Thymus (tissue), 11 donors: ENCODE data around the gene LGR6. TPM values are rescaled to one million over a fixed set of nuclear protein-coding genes. Genes with fewer than 3 reads are reported as not detected.
A peak's percentile ranks its signal among the peaks of the same experiment; 100 is the strongest.

Experiments
- DNase-seq, 9 donors: peaks; one replicate each; pipeline ENCODE4 v3.0.0-alpha.2; 2013; ENCODE audit warnings: low spot score in 9 of 9, low read depth in 6 of 9, missing footprints in 1 of 9
- H3K27ac ChIP-seq, 2 donors: one replicate each; pipeline ENCODE4 v1.5.1; 2013; ENCODE audit warnings: control low read depth in 1 of 2, low read depth in 1 of 2, low read length in 1 of 2, mild to moderate bottlenecking in 1 of 2, moderate library complexity in 1 of 2
- H3K27me3 ChIP-seq, 2 donors: one replicate each; pipeline ENCODE4 v1.5.1; 2013; ENCODE audit warnings: low read length in 1 of 2; ENCODE audit not compliant: control insufficient read depth in 2 of 2, insufficient read depth in 1 of 2
- H3K36me3 ChIP-seq, 2 donors: one replicate each; pipeline ENCODE4 v1.5.1; 2013; ENCODE audit warnings: low read length in 1 of 2, mild to moderate bottlenecking in 1 of 2, moderate library complexity in 1 of 2; ENCODE audit not compliant: control insufficient read depth in 2 of 2, insufficient read depth in 2 of 2
- H3K4me1 ChIP-seq, 2 donors: one replicate each; pipeline ENCODE4 v1.5.1; 2013; ENCODE audit warnings: low read length in 2 of 2; ENCODE audit not compliant: control insufficient read depth in 2 of 2, insufficient read depth in 2 of 2
- H3K4me3 ChIP-seq, 2 donors: one replicate each; pipeline ENCODE4 v1.5.1; 2013; ENCODE audit warnings: low read length in 2 of 2, control low read depth in 1 of 2, mild to moderate bottlenecking in 1 of 2
- H3K9me3 ChIP-seq, 2 donors: one replicate each; pipeline ENCODE4 v1.5.1; 2013; ENCODE audit warnings: low read length in 1 of 2, mild to moderate bottlenecking in 1 of 2; ENCODE audit not compliant: control insufficient read depth in 2 of 2, insufficient read depth in 1 of 2
- WGBS: extraction: QIAGEN DNeasy Blood & Tissue Kit; methylation state at CpG from one replicate; pipeline ENCODE4 v1.1.7; 2013; 5-methylcytosine and 5-hydroxymethylcytosine counted together
- polyA plus RNA-seq: library from polyadenylated mRNA; stranded (reverse); fragments of 200-250 nt; gene quantifications from one replicate; pipeline ENCODE4 v1.2.3, GENCODE V29; 2013
- total RNA-seq: library from RNA; stranded (reverse); fragments of 120-200 nt; gene quantifications from one replicate; pipeline ENCODE4 v1.2.4, GENCODE V29; 2013
- donor health status: healthy.

LGR6 gene
- total and polyA plus RNA-seq, 2 donors, result 0.05 to 1.0 TPM

- peaks cover 0 to 21% of the 10 kb centered on the region in 2 donors for H3K27me3 ChIP-seq
- H3K9me3 ChIP-seq, result no peaks in the 10 kb centered on the region
- WGBS, result 93% methylated on average over 9 of the region's 9 CpGs
- no peak overlapping the region for H3K27ac ChIP-seq
- H3K36me3 ChIP-seq, result no peaks in the 10 kb centered on the region
- H3K4me3 ChIP-seq, result no peak overlapping the region
- H3K4me1 ChIP-seq, result no peaks in the 10 kb centered on the region
- DNase-seq, result no peak
These were observed 113.1 kb downstream of the LGR6 start for GRCh38 chr1:202306535-202307345.

DNA sequence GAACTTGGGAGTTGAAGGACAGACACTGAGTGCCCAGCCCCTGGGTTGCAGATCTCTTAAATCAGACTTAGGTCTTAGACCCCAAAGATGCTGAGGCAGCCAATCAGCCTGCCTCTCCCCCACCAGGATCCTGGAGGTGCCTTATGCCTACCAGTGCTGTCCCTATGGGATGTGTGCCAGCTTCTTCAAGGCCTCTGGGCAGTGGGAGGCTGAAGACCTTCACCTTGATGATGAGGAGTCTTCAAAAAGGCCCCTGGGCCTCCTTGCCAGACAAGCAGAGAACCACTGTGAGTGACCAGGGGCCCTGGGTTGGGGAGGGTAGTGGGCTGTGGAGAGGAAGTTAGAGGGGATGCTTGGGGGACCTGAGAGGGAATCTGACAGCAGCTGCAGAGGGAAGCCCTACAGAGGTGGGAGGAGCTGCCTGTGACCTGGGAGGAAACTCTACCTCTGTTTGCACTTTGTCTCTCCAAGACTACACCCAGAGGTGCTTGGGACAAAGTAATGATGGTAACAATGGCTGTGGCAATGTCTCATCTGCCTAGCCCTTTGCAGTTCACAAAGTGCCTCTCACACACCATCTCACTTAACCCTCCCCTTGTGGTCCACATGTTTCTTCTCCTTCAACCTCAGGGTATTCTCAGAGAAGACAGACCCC lies 116.6 kb downstream of the LGR6 start:
- DNase-seq, result no peak
- H3K4me3 ChIP-seq, result no peak overlapping the region
- no peaks in the 10 kb centered on the region for H3K36me3 ChIP-seq
- peaks cover 0 to 4% of the 10 kb centered on the region in 2 donors for H3K4me1 ChIP-seq
- H3K9me3 ChIP-seq, result no peaks in the 10 kb centered on the region
- peaks cover 0 to 29% of the 10 kb centered on the region in 2 donors for H3K27me3 ChIP-seq
- H3K27ac ChIP-seq, result no peak overlapping the region

- Histone ChIP-seq H3K27ac (no peak overlapping the region), H3K36me3 (no peaks in the 10 kb centered on the region), H3K9me3 (no peaks in the 10 kb centered on the region), H3K4me1 (peaks cover 0 to 4% of the 10 kb centered on the region in 2 donors), H3K4me3 (no peak overlapping the region), H3K27me3 (peaks cover 0 to 29% of the 10 kb centered on the region in 2 donors)
- no peak for DNase-seq
- WGBS, result 98% methylated on average over 3 of the region's 3 CpGs
These were observed 117.1 kb downstream of the LGR6 start for GRCh38 chr1:202310746-202311145.

- Histone ChIP-seq H3K9me3 (no peaks in the 10 kb centered on the region), H3K36me3 (no peaks in the 10 kb centered on the region), H3K27ac (no peak overlapping the region), H3K4me1 (peaks cover 0 to 4% of the 10 kb centered on the region in 2 donors), H3K27me3 (peaks cover 0 to 25% of the 10 kb centered on the region in 2 donors), H3K4me3 (no peak overlapping the region)
- WGBS, result 13% methylated on average over 14 of the region's 14 CpGs
- no peak for DNase-seq
These were observed 118.5 kb downstream of the LGR6 start for GRCh38 chr1:202311875-202312635.

DNA sequence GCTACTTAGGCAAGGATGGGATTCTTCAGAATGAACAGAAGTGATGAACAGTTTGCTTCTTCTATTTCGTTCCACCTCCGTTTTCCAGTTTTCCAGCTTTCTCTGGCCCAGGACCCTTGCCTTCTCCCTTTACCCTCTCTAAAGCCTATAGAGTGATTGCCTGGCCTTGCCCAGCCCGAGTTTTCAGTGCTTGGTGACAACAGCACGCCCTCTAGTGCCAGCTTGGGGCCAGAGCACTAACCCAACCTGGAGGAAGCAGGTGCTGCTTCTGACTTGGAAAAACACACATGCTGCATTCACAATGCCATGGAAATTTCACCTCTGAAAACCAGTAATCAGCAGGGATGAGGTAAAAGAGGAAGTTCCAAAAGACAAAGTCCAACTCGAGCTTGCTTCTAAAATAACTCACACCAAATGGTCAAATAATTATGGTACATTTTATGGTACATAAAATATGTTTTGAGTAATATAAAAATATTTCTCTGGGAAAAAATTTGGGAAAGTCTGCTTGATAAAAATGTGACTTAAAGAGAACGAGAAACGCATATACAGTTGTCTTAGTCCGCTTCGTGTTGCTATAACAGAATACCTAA lies 122.1 kb downstream of the LGR6 start:
- no peak overlapping the region for H3K27ac ChIP-seq
- WGBS, result 29% methylated on average over 9 of the region's 9 CpGs
- H3K9me3 ChIP-seq, result no peaks in the 10 kb centered on the region
- H3K4me3 ChIP-seq, result no peak overlapping the region
- peak; percentile 41 to 85 (median 66) for DNase-seq
- no peaks in the 10 kb centered on the region for H3K36me3 ChIP-seq
- peaks cover 0 to 19% of the 10 kb centered on the region in 2 donors for H3K27me3 ChIP-seq
- peaks cover 0 to 4% of the 10 kb centered on the region in 2 donors for H3K4me1 ChIP-seq

DNA sequence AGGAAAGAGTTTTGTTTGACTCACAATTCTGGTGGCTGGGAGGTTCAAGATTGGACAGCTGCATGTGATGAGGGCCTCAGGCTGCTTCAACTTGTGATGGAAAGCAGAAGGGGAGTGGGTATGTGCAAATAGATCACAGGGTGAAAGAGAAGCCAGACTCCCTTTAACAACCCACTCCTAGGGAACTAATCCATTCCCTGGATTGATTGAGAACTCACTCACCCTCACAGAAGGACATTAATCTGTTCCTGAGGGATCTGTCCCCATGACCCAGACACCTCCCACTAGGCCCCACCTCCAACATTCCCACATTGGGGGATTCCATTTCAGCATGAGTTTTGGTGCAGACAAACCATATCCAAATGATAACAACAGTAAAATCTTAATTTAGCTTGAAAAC lies 122.6 kb downstream of the LGR6 start:
- Histone ChIP-seq H3K4me1 (peaks cover 0 to 4% of the 10 kb centered on the region in 2 donors), H3K27me3 (peaks cover 0 to 19% of the 10 kb centered on the region in 2 donors), H3K36me3 (no peaks in the 10 kb centered on the region), H3K9me3 (no peaks in the 10 kb centered on the region), H3K27ac (no peak overlapping the region), H3K4me3 (no peak overlapping the region)
- no peak for DNase-seq

GRCh38 chr1:202317941-202318925 lies 124.6 kb downstream of the LGR6 start:
- no peak overlapping the region for H3K4me3 ChIP-seq
- H3K4me1 ChIP-seq, result no peaks in the 10 kb centered on the region
- 97% methylated on average over 52 of the region's 52 CpGs for WGBS
- H3K27ac ChIP-seq, result no peak overlapping the region
- H3K27me3 ChIP-seq, result peaks cover 0 to 9% of the 10 kb centered on the region in 2 donors
- H3K9me3 ChIP-seq, result no peaks in the 10 kb centered on the region
- DNase-seq, result no peak
- no peaks in the 10 kb centered on the region for H3K36me3 ChIP-seq

DNA sequence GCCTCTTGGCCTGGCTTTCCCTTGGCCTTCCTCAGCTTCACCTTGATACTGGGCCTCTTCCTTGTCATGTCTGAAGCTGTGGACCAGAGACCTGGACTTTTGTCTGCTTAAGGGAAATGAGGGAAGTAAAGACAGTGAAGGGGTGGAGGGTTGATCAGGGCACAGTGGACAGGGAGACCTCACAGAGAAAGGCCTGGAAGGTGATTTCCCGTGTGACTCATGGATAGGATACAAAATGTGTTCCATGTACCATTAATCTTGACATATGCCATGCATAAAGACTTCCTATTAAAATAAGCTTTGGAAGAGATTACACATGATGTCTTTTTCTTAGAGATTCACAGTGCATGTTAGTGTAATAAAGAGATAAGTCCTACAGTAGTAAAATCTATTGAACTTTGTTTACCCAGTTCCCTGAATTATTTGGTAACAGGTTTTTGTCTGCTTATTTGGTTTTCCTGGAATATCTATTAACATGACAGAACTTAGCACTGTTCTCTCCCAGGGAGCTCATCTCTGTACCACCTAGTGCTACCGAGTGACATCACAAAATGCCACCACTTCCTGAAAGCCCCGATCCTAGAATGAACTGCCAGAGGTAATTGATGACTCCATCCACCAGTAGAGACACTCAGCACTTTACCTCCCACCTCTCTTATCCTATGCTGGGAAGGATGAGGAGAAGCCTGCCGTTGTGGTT lies 125.9 kb downstream of the LGR6 start:
- Histone ChIP-seq H3K27ac (no peak overlapping the region), H3K4me3 (no peak overlapping the region), H3K9me3 (no peaks in the 10 kb centered on the region), H3K27me3 (peaks cover 0 to 9% of the 10 kb centered on the region in 2 donors), H3K36me3 (no peaks in the 10 kb centered on the region), H3K4me1 (no peaks in the 10 kb centered on the region)
- no peak for DNase-seq
- 78% methylated on average over 4 of the region's 4 CpGs for WGBS
